Neural cell (in vitro differentiated cells): Measurements from ENCODE around the gene BCAS4. TPM values are rescaled to one million over a fixed set of nuclear protein-coding genes. Genes with fewer than 3 reads are reported as not detected.

Experiments used
- H2AFZ ChIP-seq: fragments of 200-600, 300-800 bp; sonication (generic), shearing (Covaris generic); 2 replicates; pipeline ENCODE4 v1.6.0; 2014; ENCODE audit warnings: low read depth, mild to moderate bottlenecking, antibody characterized with exemption, low read length, moderate library complexity
- H3F3A ChIP-seq: fragments of 200-600 bp; shearing (Covaris generic); 2 replicates; pipeline ENCODE4 v1.6.1; 2016; ENCODE audit warnings: mild to moderate bottlenecking, moderate library complexity, mixed read lengths, antibody characterized with exemption, low read length; ENCODE audit not compliant: insufficient read depth, poor library complexity, severe bottlenecking
- H3K27ac ChIP-seq: fragments of 200-600, 300-800 bp; sonication (generic), shearing (Covaris generic); 2 replicates; pipeline ENCODE4 v1.5.1; 2014; ENCODE audit warnings: mild to moderate bottlenecking, low read length, moderate library complexity
- H3K27me3 ChIP-seq: fragments of 300-800, 200-600 bp; sonication (generic), shearing (Covaris generic); 2 replicates; pipeline ENCODE4 v1.6.0; 2014; ENCODE audit warnings: mild to moderate bottlenecking, low read depth, low read length, moderate library complexity; ENCODE audit not compliant: insufficient read depth
- H3K36me3 ChIP-seq: fragments of 300-800, 200-600 bp; sonication (generic), shearing (Covaris generic); 2 replicates; pipeline ENCODE4 v1.5.1; 2014; ENCODE audit warnings: mild to moderate bottlenecking, antibody characterized with exemption, low read length, moderate library complexity; ENCODE audit not compliant: insufficient read depth
- H3K4me2 ChIP-seq: fragments of 300-800, 200-600 bp; sonication (generic), shearing (Covaris generic); 2 replicates; pipeline ENCODE4 v1.6.0; 2014; ENCODE audit warnings: mild to moderate bottlenecking, low read length
- H3K4me3 ChIP-seq: fragments of 300-800, 200-600 bp; sonication (generic), shearing (Covaris generic); 2 replicates; pipeline ENCODE4 v1.5.1; 2014; ENCODE audit warnings: mild to moderate bottlenecking, low read length, moderate library complexity
- H3K79me2 ChIP-seq: fragments of 200-600 bp; shearing (Covaris generic); replicated peaks from 2 replicates; pipeline ENCODE4 v1.6.0; 2014; ENCODE audit warnings: mild to moderate bottlenecking, low read length, moderate library complexity; ENCODE audit not compliant: insufficient read depth
- H3K9ac ChIP-seq: fragments of 300-800, 200-600 bp; sonication (generic), shearing (Covaris generic); 2 replicates; pipeline ENCODE4 v1.6.1; 2016; ENCODE audit warnings: mild to moderate bottlenecking, low read length, mixed read lengths
- H3K9me2 ChIP-seq: fragments of 200-600 bp; shearing (Covaris generic); 2 replicates; pipeline ENCODE4 v1.6.1; 2016; ENCODE audit warnings: mild to moderate bottlenecking, low read length, mixed read lengths; ENCODE audit not compliant: insufficient read depth
- H3K9me3 ChIP-seq: fragments of 200-600, 300-800 bp; sonication (generic), shearing (Covaris generic); 2 replicates; pipeline ENCODE4 v1.6.1; 2016; ENCODE audit warnings: mild to moderate bottlenecking, mixed run types, low read length, moderate library complexity, mixed read lengths
- H4K20me1 ChIP-seq: fragments of 200-600 bp; shearing (Covaris generic); 2 replicates; pipeline ENCODE4 v1.6.1; 2016; ENCODE audit warnings: mild to moderate bottlenecking, mixed run types; ENCODE audit not compliant: insufficient read depth
- CTCF ChIP-seq: fragments of 450-650 bp; IDR thresholded peaks from 2 replicates; pipeline ENCODE4 v1.5.1; 2014; ENCODE audit warnings: antibody characterized with exemption, mild to moderate bottlenecking, moderate library complexity; ENCODE audit not compliant: poor library complexity, severe bottlenecking
- EP300 ChIP-seq: fragments of 450-650 bp; conservative IDR thresholded peaks from 2 replicates; pipeline ENCODE4 v1.6.1; 2014; ENCODE audit warnings: antibody characterized with exemption, mild to moderate bottlenecking, moderate library complexity; ENCODE audit not compliant: poor library complexity, severe bottlenecking
- EZH2 ChIP-seq: fragments of 200-600, 300-800 bp; shearing (Covaris generic), sonication (generic); IDR thresholded peaks from 2 replicates; pipeline ENCODE4 v1.6.1; 2014; ENCODE audit warnings: antibody characterized with exemption, low read length, borderline replicate concordance, mild to moderate bottlenecking; ENCODE audit not compliant: insufficient read depth, poor library complexity, severe bottlenecking
- MXI1 ChIP-seq: fragments of 450-650 bp; conservative IDR thresholded peaks from 2 replicates; pipeline ENCODE4 v1.6.1; 2014; ENCODE audit warnings: antibody characterized with exemption, mild to moderate bottlenecking; ENCODE audit not compliant: poor library complexity, severe bottlenecking
- POLR2AphosphoS5 ChIP-seq: IDR thresholded peaks from 2 replicates; pipeline ENCODE4 v1.6.1; 2012
- RAD21 ChIP-seq: fragments of 450-650 bp; conservative IDR thresholded peaks from 2 replicates; pipeline ENCODE4 v1.6.1; 2014; ENCODE audit warnings: antibody characterized with exemption, mild to moderate bottlenecking, moderate library complexity
- REST ChIP-seq: IDR thresholded peaks from 2 replicates; pipeline ENCODE4 v1.6.1; 2012; ENCODE audit warnings: borderline replicate concordance
- SMC3 ChIP-seq: fragments of 450-650 bp; conservative IDR thresholded peaks from 2 replicates; pipeline ENCODE4 v1.6.1; 2014; ENCODE audit warnings: antibody characterized with exemption, mild to moderate bottlenecking, moderate library complexity; ENCODE audit not compliant: poor library complexity
- TAF1 ChIP-seq: IDR thresholded peaks from 2 replicates; pipeline ENCODE4 v1.6.1; 2012; ENCODE audit warnings: low read depth
- polyA plus RNA-seq: library from polyadenylated mRNA; depleted of rRNA; stranded (reverse); fragments of >200 nt; gene quantifications from 2 replicates; pipeline ENCODE4 v1.2.3, GENCODE V29; 2014

BCAS4 gene
- polyA plus RNA-seq, 1 donor from 2014 or later, result 24.6 TPM

- Histone ChIP-seq H3K79me2 (no peaks in the 10 kb centered on the region), H3K36me3 (no peaks in the 10 kb centered on the region), H3K9me2 (no peaks in the 10 kb centered on the region)
Observed at GRCh38 chr20:50798650-50799049, 3.8 kb downstream of the BCAS4 start.

GRCh38 chr20:50799176-50799889 is 4.5 kb downstream of the BCAS4 start:
- Histone ChIP-seq H3K9me2 (no peaks in the 10 kb centered on the region), H3K36me3 (no peaks in the 10 kb centered on the region), H3K4me2 (no peak overlapping the region), H3K79me2 (no peaks in the 10 kb centered on the region), H3F3A (no peaks in the 10 kb centered on the region), H3K27me3 (no peaks in the 10 kb centered on the region), H3K4me3 (no peak overlapping the region), H3K9ac (no peak overlapping the region), H3K9me3 (no peaks in the 10 kb centered on the region), H4K20me1 (no peaks in the 10 kb centered on the region), H2AFZ (no peak overlapping the region), H3K27ac (no peak overlapping the region)
- TF ChIP-seq MXI1, result no peak
- no peak for TF ChIP-seq RAD21
- TF ChIP-seq REST, result no peak
- TF ChIP-seq CTCF, result no peak
- TF ChIP-seq SMC3, result no peak

More at GRCh38 chr20:50798650-50799049, 3.8 kb downstream of the BCAS4 start:
- Histone ChIP-seq H3K27me3 (no peaks in the 10 kb centered on the region), H3K9ac (no peak overlapping the region), H3F3A (no peaks in the 10 kb centered on the region), H3K27ac (no peak overlapping the region), H3K4me3 (no peak overlapping the region), H3K4me2 (no peak overlapping the region), H4K20me1 (no peaks in the 10 kb centered on the region), H2AFZ (no peak overlapping the region), H3K9me3 (no peaks in the 10 kb centered on the region)
- TF ChIP-seq CTCF, result no peak
- no peak for TF ChIP-seq TAF1
- no peak for TF ChIP-seq REST
- TF ChIP-seq RAD21, result no peak
- TF ChIP-seq MXI1, result no peak
- no peak for TF ChIP-seq EP300
- no peak for TF ChIP-seq EZH2
- TF ChIP-seq SMC3, result no peak
- no peak for TF ChIP-seq POLR2AphosphoS5
